ENCODE measurements around the gene SH2D6.
"Not testable (repeated sequence)": the region's sequence is repeated elsewhere in the genome, so short reads cannot be mapped to it uniquely, and the experiment has no call there.

The SH2D6 gene

GRCh38 chr2:85418132-85419008 lies at the start of gene SH2D6:
SH2D6 (plus strand) TSS chr2:85418714; CDS start chr2:85429466, 10,752 bp downstream.
- peak; percentile 83 for DNase-seq (ENCODE audit: low spot score)

DNA sequence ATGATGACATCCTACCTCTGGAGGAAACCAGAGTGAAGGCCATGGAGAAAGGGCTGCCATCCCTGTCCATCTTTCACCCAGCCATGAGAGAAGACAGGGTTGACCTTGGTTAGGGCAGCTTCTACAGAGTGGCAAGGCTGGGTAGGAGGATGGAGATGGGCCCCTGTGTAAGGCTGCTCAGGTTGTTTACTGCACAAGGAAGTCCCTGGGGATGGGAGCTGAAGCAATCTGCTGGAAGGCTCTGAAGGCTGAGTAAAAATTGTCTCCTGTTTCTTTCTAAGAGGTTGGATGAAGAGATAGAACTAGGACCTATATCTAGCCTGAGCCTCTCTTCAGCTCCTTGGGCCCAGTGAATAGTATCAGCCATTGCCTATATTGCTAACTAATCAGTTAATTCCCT lies 49.6 kb upstream of the SH2D6 start:
- no peak for DNase-seq (ENCODE audit: low spot score)

- no peak for DNase-seq (ENCODE audit: low spot score)
These were observed 49.0 kb upstream of the SH2D6 start for GRCh38 chr2:85369500-85369899.

GRCh38 chr2:85371045-85371444 lies 47.5 kb upstream of the SH2D6 start:
- DNase-seq (ENCODE audit: low spot score) = no peak

- no peak for DNase-seq (ENCODE audit: low spot score)
These were observed 42.0 kb upstream of the SH2D6 start for GRCh38 chr2:85376291-85377065.

GRCh38 chr2:85377083-85377482 lies 41.4 kb upstream of the SH2D6 start:
- no peak for DNase-seq (ENCODE audit: low spot score)

GRCh38 chr2:85378257-85378656 lies 40.3 kb upstream of the SH2D6 start:
- no peak for DNase-seq (ENCODE audit: low spot score)

DNA sequence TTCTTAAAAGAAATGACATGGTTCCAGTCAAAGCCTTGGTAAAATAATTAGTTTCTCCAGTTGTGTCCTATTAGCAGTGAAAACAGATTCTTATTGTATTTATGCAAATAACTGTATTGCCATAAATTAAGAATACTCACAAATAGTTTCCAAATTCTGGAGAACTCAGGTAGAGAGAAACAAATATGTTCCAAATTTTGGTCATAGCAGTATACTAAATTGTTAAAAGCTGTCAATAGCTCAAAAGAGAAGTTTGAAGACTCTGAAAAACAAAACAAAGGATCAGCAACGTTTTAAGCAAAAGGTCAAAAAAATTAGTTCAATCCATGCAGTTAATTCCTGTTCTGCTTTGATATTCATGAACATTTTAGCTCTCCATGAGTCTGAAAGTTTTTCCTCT lies 38.5 kb upstream of the SH2D6 start:
- DNase-seq (ENCODE audit: low spot score) = no peak

DNA sequence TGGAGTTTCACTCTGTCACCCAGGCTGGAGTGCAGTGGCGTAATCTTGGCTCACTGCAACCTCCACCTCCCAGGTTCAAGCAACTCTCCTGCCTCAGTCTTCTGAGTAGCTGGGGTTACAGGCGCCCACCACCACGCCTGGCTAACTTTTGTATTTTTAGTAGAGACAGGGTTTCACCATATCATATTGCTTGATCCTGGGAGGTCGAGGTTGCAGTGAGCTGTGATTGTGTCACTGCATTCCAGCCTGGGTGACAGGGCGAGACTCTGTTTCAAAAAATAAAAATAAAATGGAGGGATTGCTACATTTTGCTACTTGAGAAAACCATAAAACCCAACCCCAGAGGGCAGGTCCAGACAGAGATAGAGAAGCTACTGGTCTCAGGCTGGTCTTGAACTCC lies 35.4 kb upstream of the SH2D6 start:
- DNase-seq (ENCODE audit: low spot score) = not testable (repeated sequence)

- DNase-seq (ENCODE audit: low spot score) = no peak
These were observed 34.7 kb upstream of the SH2D6 start for GRCh38 chr2:85383850-85384249.

- no peak for DNase-seq (ENCODE audit: low spot score)
These were observed 32.8 kb upstream of the SH2D6 start for GRCh38 chr2:85385746-85386145.

- no peak for DNase-seq (ENCODE audit: low spot score)
These were observed 30.8 kb upstream of the SH2D6 start for GRCh38 chr2:85387754-85388153.

GRCh38 chr2:85388878-85389538 lies 29.5 kb upstream of the SH2D6 start:
- no peak for DNase-seq (ENCODE audit: low spot score)

- peak; percentile 62 for DNase-seq (ENCODE audit: low spot score)
These were observed 27.4 kb upstream of the SH2D6 start for GRCh38 chr2:85390941-85391669.

DNA sequence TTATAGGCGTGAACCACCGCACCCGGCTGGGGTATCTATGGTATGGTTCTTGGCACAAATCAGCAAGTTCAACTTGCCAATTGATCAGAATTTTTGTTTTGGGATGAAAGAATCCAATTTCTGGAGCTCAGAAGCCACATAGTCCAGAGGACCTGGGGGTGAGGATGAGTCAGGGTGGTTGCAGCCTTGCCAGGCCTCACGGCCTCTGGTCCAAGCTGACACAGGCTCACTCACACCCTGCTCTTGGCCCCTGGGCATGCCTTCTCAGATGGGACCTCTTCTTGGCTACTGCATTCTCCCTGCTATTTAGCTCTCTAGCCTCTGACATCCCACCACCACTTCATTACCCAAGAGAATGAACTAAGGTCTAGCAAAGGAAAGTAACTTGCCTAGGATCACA lies 24.7 kb upstream of the SH2D6 start:
- no peak for DNase-seq (ENCODE audit: low spot score)

GRCh38 chr2:85394261-85394681 lies 24.2 kb upstream of the SH2D6 start:
- no peak for DNase-seq (ENCODE audit: low spot score)

DNA sequence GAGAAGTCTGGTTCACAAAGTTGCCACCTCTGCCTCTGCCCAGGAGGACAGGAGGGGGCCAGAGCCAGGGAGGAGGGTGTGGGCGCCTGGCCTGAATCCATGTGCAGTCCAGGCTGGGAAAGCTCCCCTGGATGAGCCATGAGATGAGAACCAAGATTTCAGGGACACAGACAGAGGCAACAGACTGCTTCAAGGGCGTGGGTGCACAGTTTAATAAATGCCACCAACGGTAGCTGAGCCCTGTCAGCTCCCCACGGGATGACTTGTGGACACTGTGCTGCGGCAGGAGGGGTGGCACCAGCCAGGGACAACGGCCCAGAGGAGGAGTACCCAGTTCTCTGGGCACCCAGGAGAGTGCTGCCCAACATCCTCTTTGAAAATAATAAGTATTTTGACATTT lies 23.5 kb upstream of the SH2D6 start:
- no peak for DNase-seq (ENCODE audit: low spot score)

- no peak for DNase-seq (ENCODE audit: low spot score)
These were observed 22.5 kb upstream of the SH2D6 start for GRCh38 chr2:85395912-85396475.

GRCh38 chr2:85396531-85397470 lies 21.7 kb upstream of the SH2D6 start:
- DNase-seq (ENCODE audit: low spot score) = no peak

DNA sequence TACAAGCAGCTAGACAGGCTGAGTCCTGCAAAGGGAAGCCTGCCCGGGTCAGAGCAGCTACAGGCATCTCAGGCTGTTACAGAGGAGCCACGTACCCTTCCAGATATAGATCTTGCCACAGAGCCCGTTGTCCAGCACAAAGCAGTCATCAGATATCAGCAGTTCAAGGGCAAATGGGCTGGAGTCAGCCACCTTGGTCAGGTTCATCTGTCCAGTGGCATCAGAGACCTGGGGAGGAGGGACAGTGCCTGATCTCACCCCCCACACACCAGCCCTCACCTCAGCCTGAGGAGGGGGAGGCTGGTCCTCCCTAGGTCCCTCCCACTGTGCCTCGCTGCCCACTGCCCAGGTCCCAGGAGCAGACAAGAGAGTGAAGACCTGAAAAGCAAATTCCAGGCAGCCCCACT lies 20.6 kb upstream of the SH2D6 start:
- DNase-seq (ENCODE audit: low spot score) = no peak
